ENCODE data around the gene EGLN2. TPM values are rescaled to one million over a fixed set of nuclear protein-coding genes. Genes with fewer than 3 reads are reported as not detected.

EGLN2 gene
- total RNA-seq (2022; extraction: Qiagen RNA extraction) = 82.4 to 100 TPM (median 99.5 TPM) in 5 replicates

GRCh38 chr19:40798683-40799557 is at the start of gene EGLN2:
EGLN2 (plus strand) TSS chr19:40799191; CDS start chr19:40800573, 1,382 bp downstream.

GRCh38 chr19:40750058-40750873 is 48.7 kb upstream of the EGLN2 start, which contains the start of gene ACTMAP:
ACTMAP (minus strand) TSS chr19:40750477; CDS start chr19:40749803, 674 bp downstream.

GRCh38 chr19:40750874-40751537 is 48.0 kb upstream of the EGLN2 start, which contains the start of gene SNRPA:
SNRPA (plus strand) TSS chr19:40751203; CDS start chr19:40751409, 206 bp downstream.

GRCh38 chr19:40774916-40775631 is 23.9 kb upstream of the EGLN2 start, which contains the start of gene MIA:
MIA (plus strand) TSS chr19:40775521; CDS start chr19:40775543, 22 bp downstream.

GRCh38 chr19:40777937-40778705 is 20.9 kb upstream of the EGLN2 start, which contains the start of gene RAB4B:
RAB4B (plus strand) TSS chr19:40778247; CDS start chr19:40778376, 129 bp downstream.

GRCh38 chr19:40850277-40850676 is 51.3 kb downstream of the EGLN2 start, which contains the start of gene CYP2A6:
CYP2A6 (minus strand) TSS chr19:40850447; CDS start chr19:40850426, 21 bp downstream.

Other genes with a start within 250 kb of the EGLN2 start
- gene SHKBP1, start 222.3 kb upstream of the EGLN2 start, total RNA-seq (2022; extraction: Qiagen RNA extraction) = 96.5 to 144 TPM (median 133 TPM) in 5 replicates
- gene LTBP4, start 197.8 kb upstream of the EGLN2 start, total RNA-seq (2022; extraction: Qiagen RNA extraction) = 41.4 to 56.4 TPM (median 53.5 TPM) in 5 replicates
- 63.3 to 78.9 TPM (median 77.9 TPM) in 5 replicates for gene NUMBL, start 108.5 kb upstream of the EGLN2 start, total RNA-seq (2022; extraction: Qiagen RNA extraction)
- gene COQ8B, start 82.3 kb upstream of the EGLN2 start, total RNA-seq (2022; extraction: Qiagen RNA extraction) = 92.9 to 106 TPM (median 98.1 TPM) in 5 replicates
- 37.7 to 46.5 TPM (median 42.0 TPM) in 5 replicates for gene ITPKC, start 82.1 kb upstream of the EGLN2 start, total RNA-seq (2022; extraction: Qiagen RNA extraction)
- 16.3 to 19.6 TPM (median 18.5 TPM) in 5 replicates for gene ACTMAP, start 48.7 kb upstream of the EGLN2 start, total RNA-seq (2022; extraction: Qiagen RNA extraction)
- gene SNRPA, start 48.0 kb upstream of the EGLN2 start, total RNA-seq (2022; extraction: Qiagen RNA extraction) = 153 to 185 TPM (median 158 TPM) in 5 replicates
- 0.21 to 0.54 TPM in 2 of 5 replicates, not detected in the others for gene MIA, start 23.7 kb upstream of the EGLN2 start, total RNA-seq (2022; extraction: Qiagen RNA extraction)
- 11.6 to 19.6 TPM (median 18.1 TPM) in 5 replicates for gene RAB4B, start 20.9 kb upstream of the EGLN2 start, total RNA-seq (2022; extraction: Qiagen RNA extraction)
- gene CYP2A6, start 51.3 kb downstream of the EGLN2 start, total RNA-seq (2022; extraction: Qiagen RNA extraction) = 0.07 to 0.13 TPM in 2 of 5 replicates, not detected in the others
- not detected in 5 replicates for gene CYP2A7, start 83.0 kb downstream of the EGLN2 start, total RNA-seq (2022; extraction: Qiagen RNA extraction)
- gene CYP2B6, start 192.1 kb downstream of the EGLN2 start, total RNA-seq (2022; extraction: Qiagen RNA extraction) = 0.03 TPM in 1 of 5 replicates, not detected in the others